HEK293T (cell line): ENCODE measurements around the gene ARID3A.

ENCODE experiments used
- SP1 ChIP-seq: fragments of 450-650 bp; IDR thresholded peaks from 2 replicates; pipeline ENCODE4 v1.6.1; 2017
- ZNF384 ChIP-seq: fragments of 450-650 bp; IDR thresholded peaks from 2 replicates; pipeline ENCODE4 v1.6.1; 2016

- TF ChIP-seq ZNF384 (no peak), SP1 (no peak)
Measured at GRCh38 chr19:1015061-1015781, 89.4 kb downstream of the ARID3A start.
